IPS DF 6.9 (cell line): ENCODE measurements around the gene MSANTD1.

Source experiments
- DNase-seq: peaks from one replicate; pipeline ENCODE4 v3.0.0-alpha.2; 2013; ENCODE audit warnings: low read depth, low spot score
- H3K27ac ChIP-seq: one replicate; pipeline ENCODE4 v1.5.1; 2013; ENCODE audit warnings: low read length, control low read depth
- H3K27me3 ChIP-seq: 2 replicates; pipeline ENCODE4 v1.6.1; 2013; ENCODE audit warnings: mild to moderate bottlenecking, low read length; ENCODE audit not compliant: control insufficient read depth, insufficient read depth
- H3K36me3 ChIP-seq: 2 replicates; pipeline ENCODE4 v1.6.1; 2013; ENCODE audit warnings: low read length; ENCODE audit not compliant: control insufficient read depth, insufficient read depth
- H3K4me1 ChIP-seq: 2 replicates; pipeline ENCODE4 v1.6.1; 2013; ENCODE audit warnings: low read length; ENCODE audit not compliant: control insufficient read depth, insufficient read depth
- H3K4me3 ChIP-seq: 2 replicates; pipeline ENCODE4 v1.5.1; 2013; ENCODE audit warnings: mild to moderate bottlenecking, low read length
- H3K9me3 ChIP-seq: 2 replicates; pipeline ENCODE4 v1.6.1; 2013; ENCODE audit warnings: low read length, inconsistent platforms; ENCODE audit not compliant: control insufficient read depth, insufficient read depth
- WGBS: extraction: QIAGEN DNeasy Blood & Tissue Kit; methylation state at CpG from one replicate; pipeline ENCODE4 v1.1.7; 2013; ENCODE audit warnings: mixed read lengths, missing lambda C conversion rate; ENCODE audit not compliant: insufficient read length, insufficient coverage; 5-methylcytosine and 5-hydroxymethylcytosine counted together

The MSANTD1 gene

GRCh38 chr4:3255611-3256186, 6.7 kb downstream of the MSANTD1 start:
- Histone ChIP-seq H3K36me3 (no peaks in the 10 kb centered on the region), H3K27me3 (no peaks in the 10 kb centered on the region), H3K27ac (no peak overlapping the region), H3K4me3 (no peak overlapping the region), H3K9me3 (no peaks in the 10 kb centered on the region), H3K4me1 (no peaks in the 10 kb centered on the region)
- no peak for DNase-seq
- WGBS: no CpG with 5 or more reads among the region's 36 CpGs

GRCh38 chr4:3256230-3257102, 7.5 kb downstream of the MSANTD1 start:
- Histone ChIP-seq H3K4me3 (no peak overlapping the region), H3K4me1 (no peaks in the 10 kb centered on the region), H3K27ac (no peak overlapping the region), H3K27me3 (no peaks in the 10 kb centered on the region), H3K36me3 (no peaks in the 10 kb centered on the region), H3K9me3 (no peaks in the 10 kb centered on the region)
- WGBS: no CpG with 5 or more reads among the region's 21 CpGs
- DNase-seq: no peak

- Histone ChIP-seq H3K36me3 (no peaks in the 10 kb centered on the region), H3K27ac (no peak overlapping the region), H3K4me3 (no peak overlapping the region), H3K4me1 (no peaks in the 10 kb centered on the region), H3K27me3 (no peaks in the 10 kb centered on the region), H3K9me3 (no peaks in the 10 kb centered on the region)
- DNase-seq: no peak
- WGBS: no CpG with 5 or more reads among the region's 9 CpGs
These were observed 8.2 kb downstream of the MSANTD1 start for GRCh38 chr4:3257103-3257555.

GRCh38 chr4:3257556-3258482, 8.9 kb downstream of the MSANTD1 start:
- no peaks in the 10 kb centered on the region for H3K9me3 ChIP-seq
- no CpG with 5 or more reads among the region's 29 CpGs for WGBS
- no peak overlapping the region for H3K27ac ChIP-seq
- no peak for DNase-seq
- no peaks in the 10 kb centered on the region for H3K27me3 ChIP-seq
- no peaks in the 10 kb centered on the region for H3K36me3 ChIP-seq
- no peak overlapping the region for H3K4me3 ChIP-seq
- no peaks in the 10 kb centered on the region for H3K4me1 ChIP-seq

GRCh38 chr4:3261411-3262207, 12.7 kb downstream of the MSANTD1 start:
- WGBS: no CpG with 5 or more reads among the region's 35 CpGs
- Histone ChIP-seq H3K36me3 (no peaks in the 10 kb centered on the region), H3K27ac (no peak overlapping the region), H3K4me3 (no peak overlapping the region), H3K4me1 (no peaks in the 10 kb centered on the region), H3K27me3 (no peaks in the 10 kb centered on the region), H3K9me3 (no peaks in the 10 kb centered on the region)
- no peak for DNase-seq

GRCh38 chr4:3262208-3263052, 13.5 kb downstream of the MSANTD1 start:
- Histone ChIP-seq H3K27me3 (no peaks in the 10 kb centered on the region), H3K4me3 (no peak overlapping the region), H3K27ac (no peak overlapping the region), H3K36me3 (no peaks in the 10 kb centered on the region), H3K9me3 (no peaks in the 10 kb centered on the region), H3K4me1 (no peaks in the 10 kb centered on the region)
- no peak for DNase-seq
- WGBS: no CpG with 5 or more reads among the region's 23 CpGs

GRCh38 chr4:3263053-3263875, 14.3 kb downstream of the MSANTD1 start:
- Histone ChIP-seq H3K27me3 (no peaks in the 10 kb centered on the region), H3K27ac (no peak overlapping the region), H3K4me1 (peaks cover 1% of the 10 kb centered on the region; the same call in 1 of the 2 replicates), H3K9me3 (no peaks in the 10 kb centered on the region), H3K36me3 (no peaks in the 10 kb centered on the region), H3K4me3 (no peak overlapping the region)
- WGBS: no CpG with 5 or more reads among the region's 28 CpGs
- no peak for DNase-seq

GRCh38 chr4:3263876-3264193, 14.9 kb downstream of the MSANTD1 start:
- Histone ChIP-seq H3K9me3 (no peaks in the 10 kb centered on the region), H3K27ac (no peak overlapping the region), H3K27me3 (no peaks in the 10 kb centered on the region), H3K36me3 (no peaks in the 10 kb centered on the region), H3K4me1 (peaks cover 4% of the 10 kb centered on the region; the same call in 1 of the 2 replicates), H3K4me3 (no peak overlapping the region)
- no CpG with 5 or more reads among the region's 6 CpGs for WGBS
- no peak for DNase-seq

GRCh38 chr4:3266076-3266475, 17.1 kb downstream of the MSANTD1 start:
- Histone ChIP-seq H3K27me3 (no peaks in the 10 kb centered on the region), H3K9me3 (no peaks in the 10 kb centered on the region), H3K4me3 (no peak overlapping the region), H3K4me1 (peaks cover 5% of the 10 kb centered on the region; the same call in 1 of the 2 replicates), H3K27ac (no peak overlapping the region), H3K36me3 (no peaks in the 10 kb centered on the region)
- DNase-seq: no peak
- no CpG with 5 or more reads among the region's 17 CpGs for WGBS
